GM21825 (cell line): Measurements from ENCODE around the gene PLXNA4.

Experiments used
- ATAC-seq: cut with Tn5 transposase; IDR thresholded peaks from one replicate; pipeline ENCODE4 v1.9.1; 2021; ENCODE audit warnings: mild to moderate bottlenecking, moderate library complexity; ENCODE audit not compliant: unreplicated experiment

PLXNA4 gene

GRCh38 chr7:132509643-132510042, 66.6 kb downstream of the PLXNA4 start:
- ATAC-seq = no peak

GRCh38 chr7:132508724-132509353, 67.4 kb downstream of the PLXNA4 start:
- no peak for ATAC-seq

- ATAC-seq = no peak
These were observed 71.4 kb downstream of the PLXNA4 start for GRCh38 chr7:132504852-132505251.

- ATAC-seq = no peak
These were observed 72.2 kb downstream of the PLXNA4 start for GRCh38 chr7:132504071-132504470.

- no peak for ATAC-seq
These were observed 72.9 kb downstream of the PLXNA4 start for GRCh38 chr7:132503415-132503814.

- ATAC-seq = no peak
These were observed 74.3 kb downstream of the PLXNA4 start for GRCh38 chr7:132501956-132502355.

GRCh38 chr7:132500727-132501440, 75.4 kb downstream of the PLXNA4 start:
- ATAC-seq = no peak

GRCh38 chr7:132499487-132499886, 76.8 kb downstream of the PLXNA4 start:
- ATAC-seq = no peak

- ATAC-seq = no peak
These were observed 77.2 kb downstream of the PLXNA4 start for GRCh38 chr7:132499065-132499464.

- no peak for ATAC-seq
These were observed 78.0 kb downstream of the PLXNA4 start for GRCh38 chr7:132498319-132498718.

- no peak for ATAC-seq
These were observed 79.2 kb downstream of the PLXNA4 start for GRCh38 chr7:132497098-132497497.

- ATAC-seq = no peak
These were observed 80.3 kb downstream of the PLXNA4 start for GRCh38 chr7:132495936-132496335.

- ATAC-seq = no peak
These were observed 81.8 kb downstream of the PLXNA4 start for GRCh38 chr7:132494474-132494873.

GRCh38 chr7:132492823-132493445, 83.3 kb downstream of the PLXNA4 start:
- no peak for ATAC-seq

GRCh38 chr7:132491391-132491945, 84.8 kb downstream of the PLXNA4 start:
- ATAC-seq = no peak

GRCh38 chr7:132490474-132490873, 85.8 kb downstream of the PLXNA4 start:
- ATAC-seq = no peak

GRCh38 chr7:132489776-132490237, 86.5 kb downstream of the PLXNA4 start:
- no peak for ATAC-seq

- no peak for ATAC-seq
These were observed 87.5 kb downstream of the PLXNA4 start for GRCh38 chr7:132488634-132489302.

GRCh38 chr7:132486274-132486610, 90.0 kb downstream of the PLXNA4 start:
- no peak for ATAC-seq

GRCh38 chr7:132485600-132486273, 90.5 kb downstream of the PLXNA4 start:
- no peak for ATAC-seq

- ATAC-seq = no peak
These were observed 91.1 kb downstream of the PLXNA4 start for GRCh38 chr7:132485136-132485535.
